ENCODE results near the gene REM2. TPM values are rescaled to one million over a fixed set of nuclear protein-coding genes. Genes with fewer than 3 reads are reported as not detected.

The REM2 gene, protein sequence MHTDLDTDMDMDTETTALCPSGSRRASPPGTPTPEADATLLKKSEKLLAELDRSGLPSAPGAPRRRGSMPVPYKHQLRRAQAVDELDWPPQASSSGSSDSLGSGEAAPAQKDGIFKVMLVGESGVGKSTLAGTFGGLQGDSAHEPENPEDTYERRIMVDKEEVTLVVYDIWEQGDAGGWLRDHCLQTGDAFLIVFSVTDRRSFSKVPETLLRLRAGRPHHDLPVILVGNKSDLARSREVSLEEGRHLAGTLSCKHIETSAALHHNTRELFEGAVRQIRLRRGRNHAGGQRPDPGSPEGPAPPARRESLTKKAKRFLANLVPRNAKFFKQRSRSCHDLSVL
- total RNA-seq (2021; ENCODE audit: unreplicated experiment) (0.47 TPM), Bru-seq, nascent RNA (percentile 41 among the genes with signal in this experiment), BruChase-seq, experiment 1, labeled RNA remaining after a 6-hour chase (percentile 52 among the genes with signal in this experiment), BruChase-seq, experiment 2, labeled RNA remaining after a 2-hour chase (percentile 48 among the genes with signal in this experiment)
- 0.52 and 0.59 TPM in 2 replicates for polyA plus RNA-seq (2012)
- long read RNA-seq: 0 reads

DNA sequence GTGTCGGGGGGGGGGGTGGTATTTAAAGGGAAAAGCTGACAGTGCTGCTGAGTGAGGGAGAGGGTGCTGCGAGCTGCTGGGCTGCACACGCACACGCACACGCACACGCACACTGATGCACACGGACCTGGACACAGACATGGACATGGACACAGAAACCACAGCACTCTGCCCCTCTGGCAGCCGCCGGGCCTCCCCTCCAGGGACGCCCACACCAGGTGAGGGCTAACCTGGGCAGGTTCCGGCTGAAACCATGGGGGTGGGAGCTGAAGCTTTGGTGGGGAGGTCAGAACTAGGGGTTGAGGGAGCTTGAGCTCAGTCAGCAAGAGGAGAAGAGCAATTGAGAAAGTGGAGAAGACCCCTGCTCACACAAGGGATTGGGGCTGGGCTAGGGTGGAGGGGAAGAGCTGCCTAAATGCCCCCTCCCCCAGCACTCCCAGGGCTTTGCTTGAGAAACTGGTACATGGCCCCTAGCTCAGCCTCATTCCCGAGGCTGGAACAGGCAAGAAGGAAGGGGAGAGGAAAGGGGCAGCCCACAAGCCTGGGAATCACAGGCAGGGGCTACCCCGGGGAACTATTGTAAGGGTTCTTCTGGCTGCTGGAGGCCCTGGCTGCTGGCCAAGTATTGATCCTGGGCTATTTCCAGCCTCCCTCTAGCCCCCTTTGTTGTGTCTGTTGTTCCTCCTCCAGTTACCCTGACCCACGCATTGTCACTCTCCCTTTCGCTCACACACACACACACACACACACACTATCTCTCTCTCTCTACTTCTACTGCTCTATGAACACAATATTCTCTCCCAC lies at the start of gene REM2:
TSS of gene REM2 (plus strand) at position 50 of the 804 bp plus-strand sequence. CDS start at position 116, 66 bp downstream.
- Histone ChIP-seq H3K9ac (ENCODE audit: low read length) (no peak within 1 kb of the TSS), H3K9me3 (ENCODE audit: control insufficient read depth in 1 of 2, insufficient read depth in 1 of 2, low read depth in 1 of 2, low read length in 2 of 2) (no peaks in the 10 kb centered on the region), H4K20me1 (ENCODE audit: insufficient read depth) (no peaks in the 10 kb centered on the region), H3K36me3 (ENCODE audit: control insufficient read depth in 1 of 2, insufficient read depth in 2 of 2, low read length in 2 of 2) (no peaks in the 10 kb centered on the region), H3K4me1 (ENCODE audit: control insufficient read depth in 1 of 2, insufficient read depth in 2 of 2, low read length in 2 of 2) (peaks cover 26 to 34% of the 10 kb centered on the region in 2 experiments), H3K79me2 (ENCODE audit: insufficient read depth, low read length) (no peaks in the 10 kb centered on the region; the same call in 1 of the 2 replicates), H3K4me3 (replicated peaks in 1 of 2; ENCODE audit: low read depth in 1 of 2, low read length in 2 of 2) (no peak within 1 kb of the TSS), H3K27ac (ENCODE audit: low read depth, low read length) (no peak within 1 kb of the TSS; the same call in 1 of the 2 replicates), H3K9me2 (ENCODE audit: insufficient read depth) (no peaks in the 10 kb centered on the region), H3K27me3 (ENCODE audit: insufficient read depth, low read length) (no peaks in the 10 kb centered on the region), H2AFZ (ENCODE audit: low read depth, low read length, poor library complexity, severe bottlenecking) (no peak within 1 kb of the TSS), H3K4me2 (ENCODE audit: low read length) (0 out of 2 replicates have a peak within 1 kb of the TSS, but pooled peaks have one; percentile 9)
- POLR2A ChIA-PET: interaction anchor here (0.7 to 4.7 kb wide), 2 partner anchors 12 to 243 kb away, joined by 3 to 24 read pairs; partner anchors contain the start of gene LRP10
- no peak for DNase-seq (ENCODE audit: low read depth, low spot score)
- ATAC-seq: no peak
- CTCF ChIA-PET: interaction anchor here (1.0 to 7.0 kb wide), 3 partner anchors 11 to 46 kb away, joined by 3 to 51 read pairs (median 6); partner anchors contain the start of genes LRP10 and PRMT5
- RAD21 ChIA-PET (ENCODE audit: low non-redundant PET in 1 of 2, low total read pairs in 2 of 2, uncharacterized antibody in 2 of 2, unreplicated experiment in 2 of 2): no interaction called here
- BruUV-seq (replicated peaks): no TSS peak
- intact Hi-C loops (cut with micrococcal nuclease): no loop called here
- TF ChIP-seq, protein P1, sequence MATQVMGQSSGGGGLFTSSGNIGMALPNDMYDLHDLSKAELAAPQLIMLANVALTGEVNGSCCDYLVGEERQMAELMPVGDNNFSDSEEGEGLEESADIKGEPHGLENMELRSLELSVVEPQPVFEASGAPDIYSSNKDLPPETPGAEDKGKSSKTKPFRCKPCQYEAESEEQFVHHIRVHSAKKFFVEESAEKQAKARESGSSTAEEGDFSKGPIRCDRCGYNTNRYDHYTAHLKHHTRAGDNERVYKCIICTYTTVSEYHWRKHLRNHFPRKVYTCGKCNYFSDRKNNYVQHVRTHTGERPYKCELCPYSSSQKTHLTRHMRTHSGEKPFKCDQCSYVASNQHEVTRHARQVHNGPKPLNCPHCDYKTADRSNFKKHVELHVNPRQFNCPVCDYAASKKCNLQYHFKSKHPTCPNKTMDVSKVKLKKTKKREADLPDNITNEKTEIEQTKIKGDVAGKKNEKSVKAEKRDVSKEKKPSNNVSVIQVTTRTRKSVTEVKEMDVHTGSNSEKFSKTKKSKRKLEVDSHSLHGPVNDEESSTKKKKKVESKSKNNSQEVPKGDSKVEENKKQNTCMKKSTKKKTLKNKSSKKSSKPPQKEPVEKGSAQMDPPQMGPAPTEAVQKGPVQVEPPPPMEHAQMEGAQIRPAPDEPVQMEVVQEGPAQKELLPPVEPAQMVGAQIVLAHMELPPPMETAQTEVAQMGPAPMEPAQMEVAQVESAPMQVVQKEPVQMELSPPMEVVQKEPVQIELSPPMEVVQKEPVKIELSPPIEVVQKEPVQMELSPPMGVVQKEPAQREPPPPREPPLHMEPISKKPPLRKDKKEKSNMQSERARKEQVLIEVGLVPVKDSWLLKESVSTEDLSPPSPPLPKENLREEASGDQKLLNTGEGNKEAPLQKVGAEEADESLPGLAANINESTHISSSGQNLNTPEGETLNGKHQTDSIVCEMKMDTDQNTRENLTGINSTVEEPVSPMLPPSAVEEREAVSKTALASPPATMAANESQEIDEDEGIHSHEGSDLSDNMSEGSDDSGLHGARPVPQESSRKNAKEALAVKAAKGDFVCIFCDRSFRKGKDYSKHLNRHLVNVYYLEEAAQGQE (IDR thresholded peaks at IDR 0.05; ENCODE audit: low read depth): no peak
- TF ChIP-seq CEBPB (IDR thresholded peaks at IDR 0.05; ENCODE audit: low read depth) (no peak), ZFX (IDR thresholded peaks at IDR 0.05) (no peak), SIN3A (IDR thresholded peaks at IDR 0.05; ENCODE audit: low read depth) (no peak), POLR2AphosphoS5 (IDR thresholded peaks at IDR 0.05; ENCODE audit: low read depth, low read length) (no peak), YY1 (IDR thresholded peaks at IDR 0.05; ENCODE audit: extremely low read depth, insufficient replicate concordance, low read depth, low read length) (no peak), EZH2phosphoT487 (IDR thresholded peaks at IDR 0.05; ENCODE audit: borderline replicate concordance) (no peak), ELF1 (IDR thresholded peaks at IDR 0.05; ENCODE audit: borderline replicate concordance, low read depth) (no peak)
- TF ChIP-seq, protein P2, sequence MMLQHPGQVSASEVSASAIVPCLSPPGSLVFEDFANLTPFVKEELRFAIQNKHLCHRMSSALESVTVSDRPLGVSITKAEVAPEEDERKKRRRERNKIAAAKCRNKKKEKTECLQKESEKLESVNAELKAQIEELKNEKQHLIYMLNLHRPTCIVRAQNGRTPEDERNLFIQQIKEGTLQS (IDR thresholded peaks at IDR 0.05): no peak

Measured in HCT116 (cell line).